ENCODE measurements around the gene RAB6B. TPM values are rescaled to one million over a fixed set of nuclear protein-coding genes. Genes with fewer than 3 reads are reported as not detected.

RAB6B gene
- total and polyA plus RNA-seq, 7 donors: 0.93 to 3.8 (median 2.0) TPM

DNA sequence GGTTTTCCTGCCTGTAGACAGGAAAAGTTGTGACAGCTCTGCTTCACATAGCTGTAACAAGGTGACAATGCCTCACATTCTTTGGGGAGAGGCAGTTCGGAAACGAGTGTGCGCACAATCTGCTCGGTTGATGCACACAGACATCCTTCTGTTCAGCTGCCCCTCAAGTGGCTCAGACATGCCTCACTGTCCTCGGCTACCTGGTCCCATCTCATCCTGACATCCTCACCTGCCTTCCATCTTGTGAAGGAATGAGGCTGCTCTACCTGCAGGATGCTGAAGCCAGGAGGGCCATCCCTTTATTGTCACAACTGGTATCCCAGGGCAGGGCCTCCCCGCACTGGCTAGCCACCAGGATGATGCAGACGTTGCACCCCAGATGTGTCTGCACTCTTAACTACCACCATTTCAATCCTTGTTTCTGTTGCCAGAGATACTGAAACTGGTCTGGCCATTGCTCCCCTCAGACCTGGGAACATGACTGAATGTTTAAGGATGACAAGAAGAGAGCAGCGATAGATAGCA lies 70.7 kb downstream of the RAB6B start:
- H3K9me3 ChIP-seq: no peaks in the 10 kb centered on the region
- no peak overlapping the region for H3K4me3 ChIP-seq
- no peak for DNase-seq
- WGBS, 3 donors: 84 to 86% (median 86%) methylated on average over 8 of the region's 8 CpGs
- H3K4me1 ChIP-seq: no peaks in the 10 kb centered on the region
- H3K36me3 ChIP-seq (ENCODE audit: insufficient read depth in 1 of 2, low read depth in 1 of 2): peaks cover 2 to 64% of the 10 kb centered on the region in 2 donors
- TF ChIP-seq, protein P1, sequence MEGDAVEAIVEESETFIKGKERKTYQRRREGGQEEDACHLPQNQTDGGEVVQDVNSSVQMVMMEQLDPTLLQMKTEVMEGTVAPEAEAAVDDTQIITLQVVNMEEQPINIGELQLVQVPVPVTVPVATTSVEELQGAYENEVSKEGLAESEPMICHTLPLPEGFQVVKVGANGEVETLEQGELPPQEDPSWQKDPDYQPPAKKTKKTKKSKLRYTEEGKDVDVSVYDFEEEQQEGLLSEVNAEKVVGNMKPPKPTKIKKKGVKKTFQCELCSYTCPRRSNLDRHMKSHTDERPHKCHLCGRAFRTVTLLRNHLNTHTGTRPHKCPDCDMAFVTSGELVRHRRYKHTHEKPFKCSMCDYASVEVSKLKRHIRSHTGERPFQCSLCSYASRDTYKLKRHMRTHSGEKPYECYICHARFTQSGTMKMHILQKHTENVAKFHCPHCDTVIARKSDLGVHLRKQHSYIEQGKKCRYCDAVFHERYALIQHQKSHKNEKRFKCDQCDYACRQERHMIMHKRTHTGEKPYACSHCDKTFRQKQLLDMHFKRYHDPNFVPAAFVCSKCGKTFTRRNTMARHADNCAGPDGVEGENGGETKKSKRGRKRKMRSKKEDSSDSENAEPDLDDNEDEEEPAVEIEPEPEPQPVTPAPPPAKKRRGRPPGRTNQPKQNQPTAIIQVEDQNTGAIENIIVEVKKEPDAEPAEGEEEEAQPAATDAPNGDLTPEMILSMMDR (IDR thresholded peaks at IDR 0.05): no peak
- H3K27me3 ChIP-seq (ENCODE audit: insufficient read depth in 3 of 3, low read length in 2 of 3): no peaks in the 10 kb centered on the region
- intact Hi-C loops (cut with DNase I): no loop called here
- H3K27ac ChIP-seq: no peak overlapping the region
- ATAC-seq: no peak

DNA sequence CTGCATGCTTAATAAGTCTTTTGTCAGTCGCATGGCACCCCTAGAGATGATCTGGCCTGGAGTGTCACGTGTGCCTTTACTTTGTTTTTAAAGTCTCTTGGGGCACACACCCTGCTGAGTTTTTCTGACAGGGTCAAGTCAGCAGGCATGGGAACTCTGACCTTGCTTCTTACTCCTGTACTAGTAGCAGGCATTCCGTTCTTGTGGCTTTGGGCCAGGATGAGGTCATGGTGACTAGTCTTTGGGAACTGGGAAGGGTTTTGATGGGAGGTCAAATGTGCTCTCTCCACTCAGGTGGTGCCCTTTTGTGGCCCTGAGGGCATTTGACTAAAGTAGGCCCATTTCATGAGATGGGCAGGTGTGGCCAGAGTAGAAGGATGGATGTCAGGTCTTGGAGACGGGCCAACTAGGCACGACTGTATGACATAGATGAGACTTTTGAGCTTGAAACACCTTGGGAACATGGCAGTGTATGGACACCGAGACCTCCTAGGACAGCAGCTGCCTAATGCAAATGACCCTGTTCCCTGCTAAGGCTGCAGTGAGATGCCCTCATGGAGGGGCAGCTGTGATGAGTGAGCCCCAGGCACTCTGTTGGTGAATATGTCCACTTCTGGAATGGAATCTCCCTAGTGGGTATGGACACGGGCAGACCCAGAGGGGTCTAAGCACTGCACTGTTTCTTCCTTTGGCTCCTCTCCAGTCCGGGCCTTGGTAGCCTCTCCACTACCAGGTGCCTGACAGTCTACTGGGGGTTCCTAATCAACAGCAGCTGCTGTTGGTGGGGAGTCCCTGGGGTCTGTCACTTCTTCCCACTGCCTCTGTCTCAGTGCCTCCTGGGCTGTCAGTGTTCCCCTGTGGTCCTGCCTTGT lies 73.7 kb downstream of the RAB6B start:
- no peaks in the 10 kb centered on the region for H3K4me1 ChIP-seq
- TF ChIP-seq, protein P1 (IDR thresholded peaks at IDR 0.05): no peak
- H3K27me3 ChIP-seq (ENCODE audit: insufficient read depth in 3 of 3, low read length in 2 of 3): no peaks in the 10 kb centered on the region
- peaks cover 2 to 89% of the 10 kb centered on the region in 2 donors for H3K36me3 ChIP-seq (ENCODE audit: insufficient read depth in 1 of 2, low read depth in 1 of 2)
- no peaks in the 10 kb centered on the region for H3K9me3 ChIP-seq
- WGBS, 3 donors: 70 to 81% (median 75%) methylated on average over 8 of the region's 8 CpGs
- no peak overlapping the region for H3K27ac ChIP-seq
- ATAC-seq: peak; percentile 5 to 78 (median 68)
- H3K4me3 ChIP-seq: no peak overlapping the region
- DNase-seq: peak; percentile 78 to 79
- intact Hi-C loops (cut with DNase I): loop anchor here in 1 of 2 donors (1.0 kb wide), 1 partner anchor 105 kb away; no protein-coding TSS in a partner anchor

DNA sequence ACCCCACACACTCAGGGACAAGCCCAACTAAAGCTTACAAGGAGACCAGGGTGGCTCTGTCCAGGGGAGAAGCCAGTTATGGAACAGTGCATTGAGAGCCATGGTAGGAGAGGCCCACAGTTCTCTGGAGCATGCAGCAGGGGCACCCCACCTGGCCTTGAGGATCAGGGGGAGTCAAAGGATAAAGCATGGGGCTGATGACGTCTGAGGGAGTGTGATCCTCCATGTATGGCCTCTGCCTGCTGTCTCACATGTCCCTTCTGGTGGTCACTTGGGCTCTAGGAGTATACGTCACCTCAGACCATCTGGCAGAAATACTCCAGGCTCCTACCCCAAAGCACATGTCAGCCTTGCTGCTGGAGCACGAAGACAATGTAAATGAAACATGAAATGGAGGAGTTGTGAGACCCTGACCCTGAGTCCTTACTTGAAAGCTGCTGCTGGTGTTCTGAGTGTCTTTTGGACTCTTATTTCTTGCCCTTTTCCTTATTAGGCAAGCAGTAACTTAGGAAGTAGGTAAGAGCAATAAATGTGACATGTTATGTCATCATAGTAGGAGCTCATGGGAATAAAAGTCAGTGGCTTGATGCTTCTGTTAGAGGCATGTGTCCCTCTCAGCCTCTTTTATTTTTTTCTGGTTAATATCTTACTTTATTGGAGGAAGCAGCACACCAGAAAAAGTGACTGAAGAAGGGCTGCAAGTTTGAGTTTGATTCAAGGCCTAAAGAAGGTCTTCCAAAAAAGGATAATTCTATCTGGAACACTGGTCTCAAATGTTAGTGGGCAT lies 74.6 kb downstream of the RAB6B start:
- no peak overlapping the region for H3K27ac ChIP-seq
- no peaks in the 10 kb centered on the region for H3K9me3 ChIP-seq
- no peaks in the 10 kb centered on the region for H3K27me3 ChIP-seq (ENCODE audit: insufficient read depth in 3 of 3, low read length in 2 of 3)
- peaks cover 2 to 91% of the 10 kb centered on the region in 2 donors for H3K36me3 ChIP-seq (ENCODE audit: insufficient read depth in 1 of 2, low read depth in 1 of 2)
- H3K4me3 ChIP-seq: no peak overlapping the region
- ATAC-seq (no peak), DNase-seq (no peak)
- TF ChIP-seq, protein P1 (IDR thresholded peaks at IDR 0.05): no peak
- 83 to 87% (median 86%) methylated on average over 3 of the region's 3 CpGs for WGBS, 3 donors
- no peaks in the 10 kb centered on the region for H3K4me1 ChIP-seq
- intact Hi-C loops (cut with DNase I): loop anchor here in 1 of 2 donors (1.0 kb wide), 1 partner anchor 106 kb away; no protein-coding TSS in a partner anchor

DNA sequence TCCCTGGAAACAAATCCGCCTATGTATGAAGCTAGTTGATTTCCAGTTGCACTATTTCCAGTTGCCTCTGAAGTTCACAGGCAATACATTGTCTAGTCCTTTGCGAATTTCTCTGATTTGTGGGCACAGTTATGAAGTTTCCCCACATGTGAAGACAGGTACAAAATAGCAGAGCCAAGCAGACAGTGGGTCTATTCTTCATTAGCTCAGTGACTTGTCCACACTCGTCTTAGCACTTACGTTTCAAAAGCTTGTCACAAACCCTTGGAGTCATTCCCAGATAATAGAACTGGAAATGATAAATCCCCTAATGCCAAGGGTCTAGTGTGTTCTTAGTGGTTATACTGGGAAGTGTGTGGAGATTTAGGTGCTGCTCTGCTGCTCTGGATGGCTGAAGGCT lies 75.6 kb downstream of the RAB6B start:
- intact Hi-C loops (cut with DNase I): no loop called here
- 90 to 94% (median 91%) methylated on average over 4 of the region's 4 CpGs for WGBS, 3 donors
- H3K4me3 ChIP-seq: no peak overlapping the region

More for the DNA sequence above, 75.6 kb downstream of the RAB6B start:
- H3K27me3 ChIP-seq (ENCODE audit: insufficient read depth in 3 of 3, low read length in 2 of 3): no peaks in the 10 kb centered on the region
- no peaks in the 10 kb centered on the region for H3K9me3 ChIP-seq
- ATAC-seq (no peak), DNase-seq (no peak)
- TF ChIP-seq, protein P1 (IDR thresholded peaks at IDR 0.05): no peak
- H3K4me1 ChIP-seq: no peaks in the 10 kb centered on the region
- H3K36me3 ChIP-seq (ENCODE audit: insufficient read depth in 1 of 2, low read depth in 1 of 2): peaks cover 6 to 92% of the 10 kb centered on the region in 2 donors
- H3K27ac ChIP-seq: no peak overlapping the region
